ENCODE results near the gene THAP8.

DNA sequence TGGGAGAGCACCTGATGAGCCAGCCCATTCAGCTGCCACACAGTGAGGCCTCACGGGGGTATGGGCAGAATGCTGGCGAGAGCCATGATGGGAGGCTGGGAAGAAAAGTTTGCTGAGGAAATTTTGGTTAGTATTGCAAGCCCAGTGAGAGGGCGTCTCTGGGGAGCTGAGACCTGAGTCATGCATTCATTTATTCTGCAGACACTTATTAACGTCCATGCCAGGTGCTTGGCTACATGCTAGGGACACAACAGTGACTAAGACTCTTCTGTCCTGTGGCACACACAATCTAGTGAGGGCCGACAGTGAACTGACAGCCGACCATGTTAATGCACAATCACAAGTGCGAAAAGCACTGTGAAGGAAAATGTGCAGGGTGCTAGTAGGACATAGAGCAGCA is 27.8 kb upstream of the THAP8 start:
- no peak for TF ChIP-seq XRCC5 (optimal IDR thresholded peaks at IDR 0.05; ENCODE audit: low read length)
- TF ChIP-seq SCMH1 (CRISPR knock-in tag; IDR thresholded peaks at IDR 0.05; ENCODE audit: borderline replicate concordance), result no peak
- TF ChIP-seq, protein P1, sequence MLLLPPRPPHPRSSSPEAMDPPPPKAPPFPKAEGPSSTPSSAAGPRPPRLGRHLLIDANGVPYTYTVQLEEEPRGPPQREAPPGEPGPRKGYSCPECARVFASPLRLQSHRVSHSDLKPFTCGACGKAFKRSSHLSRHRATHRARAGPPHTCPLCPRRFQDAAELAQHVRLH (CRISPR knock-in tag; IDR thresholded peaks at IDR 0.05; ENCODE audit: borderline replicate concordance, low read depth), result no peak
- TF ChIP-seq, protein P2, sequence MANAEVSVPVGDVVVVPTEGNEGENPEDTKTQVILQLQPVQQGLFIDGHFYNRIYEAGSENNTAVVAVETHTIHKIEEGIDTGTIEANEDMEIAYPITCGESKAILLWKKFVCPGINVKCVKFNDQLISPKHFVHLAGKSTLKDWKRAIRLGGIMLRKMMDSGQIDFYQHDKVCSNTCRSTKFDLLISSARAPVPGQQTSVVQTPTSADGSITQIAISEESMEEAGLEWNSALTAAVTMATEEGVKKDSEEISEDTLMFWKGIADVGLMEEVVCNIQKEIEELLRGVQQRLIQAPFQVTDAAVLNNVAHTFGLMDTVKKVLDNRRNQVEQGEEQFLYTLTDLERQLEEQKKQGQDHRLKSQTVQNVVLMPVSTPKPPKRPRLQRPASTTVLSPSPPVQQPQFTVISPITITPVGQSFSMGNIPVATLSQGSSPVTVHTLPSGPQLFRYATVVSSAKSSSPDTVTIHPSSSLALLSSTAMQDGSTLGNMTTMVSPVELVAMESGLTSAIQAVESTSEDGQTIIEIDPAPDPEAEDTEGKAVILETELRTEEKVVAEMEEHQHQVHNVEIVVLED (CRISPR knock-in tag; IDR thresholded peaks at IDR 0.05; ENCODE audit: borderline replicate concordance), result no peak
- TF ChIP-seq, protein P3, sequence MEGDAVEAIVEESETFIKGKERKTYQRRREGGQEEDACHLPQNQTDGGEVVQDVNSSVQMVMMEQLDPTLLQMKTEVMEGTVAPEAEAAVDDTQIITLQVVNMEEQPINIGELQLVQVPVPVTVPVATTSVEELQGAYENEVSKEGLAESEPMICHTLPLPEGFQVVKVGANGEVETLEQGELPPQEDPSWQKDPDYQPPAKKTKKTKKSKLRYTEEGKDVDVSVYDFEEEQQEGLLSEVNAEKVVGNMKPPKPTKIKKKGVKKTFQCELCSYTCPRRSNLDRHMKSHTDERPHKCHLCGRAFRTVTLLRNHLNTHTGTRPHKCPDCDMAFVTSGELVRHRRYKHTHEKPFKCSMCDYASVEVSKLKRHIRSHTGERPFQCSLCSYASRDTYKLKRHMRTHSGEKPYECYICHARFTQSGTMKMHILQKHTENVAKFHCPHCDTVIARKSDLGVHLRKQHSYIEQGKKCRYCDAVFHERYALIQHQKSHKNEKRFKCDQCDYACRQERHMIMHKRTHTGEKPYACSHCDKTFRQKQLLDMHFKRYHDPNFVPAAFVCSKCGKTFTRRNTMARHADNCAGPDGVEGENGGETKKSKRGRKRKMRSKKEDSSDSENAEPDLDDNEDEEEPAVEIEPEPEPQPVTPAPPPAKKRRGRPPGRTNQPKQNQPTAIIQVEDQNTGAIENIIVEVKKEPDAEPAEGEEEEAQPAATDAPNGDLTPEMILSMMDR (CRISPR knock-in tag; IDR thresholded peaks at IDR 0.05), result no peak
- no peak for TF ChIP-seq ZBTB3 (CRISPR knock-in tag; IDR thresholded peaks at IDR 0.05; ENCODE audit: borderline replicate concordance, low read depth)
- TF ChIP-seq, protein P4, sequence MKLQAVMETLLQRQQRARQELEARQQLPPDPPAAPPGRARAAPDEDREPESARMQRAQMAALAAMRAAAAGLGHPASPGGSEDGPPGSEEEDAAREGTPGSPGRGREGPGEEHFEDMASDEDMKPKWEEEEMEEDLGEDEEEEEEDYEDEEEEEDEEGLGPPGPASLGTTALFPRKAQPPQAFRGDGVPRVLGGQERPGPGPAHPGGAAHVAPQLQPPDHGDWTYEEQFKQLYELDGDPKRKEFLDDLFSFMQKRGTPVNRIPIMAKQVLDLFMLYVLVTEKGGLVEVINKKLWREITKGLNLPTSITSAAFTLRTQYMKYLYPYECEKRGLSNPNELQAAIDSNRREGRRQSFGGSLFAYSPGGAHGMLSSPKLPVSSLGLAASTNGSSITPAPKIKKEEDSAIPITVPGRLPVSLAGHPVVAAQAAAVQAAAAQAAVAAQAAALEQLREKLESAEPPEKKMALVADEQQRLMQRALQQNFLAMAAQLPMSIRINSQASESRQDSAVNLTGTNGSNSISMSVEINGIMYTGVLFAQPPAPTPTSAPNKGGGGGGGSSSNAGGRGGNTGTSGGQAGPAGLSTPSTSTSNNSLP (IDR thresholded peaks at IDR 0.05; ENCODE audit: low read depth, low read length), result no peak
- no peak for TF ChIP-seq YY1 (IDR thresholded peaks at IDR 0.05; ENCODE audit: insufficient read depth, insufficient replicate concordance, low read depth, low read length)
- TF ChIP-seq POLR2A (IDR thresholded peaks at IDR 0.05; ENCODE audit: insufficient read depth in 1 of 2, low read depth in 2 of 2, low read length in 2 of 2), result no peak
- no peak for TF ChIP-seq ZBTB7A (CRISPR knock-in tag; IDR thresholded peaks at IDR 0.05)
- no peak for TF ChIP-seq NR2F6 (IDR thresholded peaks at IDR 0.05)
- no peak for TF ChIP-seq NR2F6 (CRISPR knock-in tag; IDR thresholded peaks at IDR 0.05)
- no peak for TF ChIP-seq ZEB1 (IDR thresholded peaks at IDR 0.05; ENCODE audit: insufficient replicate concordance, low read depth)
- TF ChIP-seq NFIB (CRISPR knock-in tag; IDR thresholded peaks at IDR 0.05; ENCODE audit: borderline replicate concordance), result no peak
- no peak for TF ChIP-seq ZNF775 (CRISPR knock-in tag; IDR thresholded peaks at IDR 0.05; ENCODE audit: borderline replicate concordance)
